ENCODE measurements around the gene CCT2. TPM values are rescaled to one million over a fixed set of nuclear protein-coding genes. Genes with fewer than 3 reads are reported as not detected.

The CCT2 gene
- total and polyA plus RNA-seq, 9 of the 15 experiments (the other 6 are each of a cell fraction or from before 2014, with no cell fraction given) = 341 to 738 (median 490) TPM

- TF ChIP-seq REST (IDR thresholded peaks at IDR 0.05; ENCODE audit: borderline replicate concordance) (no peak; the same call in 1 of the 2 replicates), REST (CRISPR knock-in tag; IDR thresholded peaks at IDR 0.05; ENCODE audit: low read depth) (0 out of 2 replicates have a peak, but pooled peaks have one; percentile 57), SP2 (IDR thresholded peaks at IDR 0.05; ENCODE audit: extremely low read depth, low read depth, low read length, poor library complexity, severe bottlenecking) (no peak), SAP30 (IDR thresholded peaks at IDR 0.05; ENCODE audit: borderline replicate concordance, insufficient read depth, low read depth, low read length, poor library complexity, severe bottlenecking) (peak; percentile 99), POLR2H (tag; IDR thresholded peaks at IDR 0.05; ENCODE audit: low read depth) (peak; percentile 73), ZEB2 (IDR thresholded peaks at IDR 0.05) (0 out of 2 replicates have a peak, but pooled peaks have one; percentile 33), ATF6 (CRISPR knock-in tag; IDR thresholded peaks at IDR 0.05) (peak; percentile 95; the same call in 1 of the 2 replicates), DIDO1 (tag; IDR thresholded peaks at IDR 0.05; ENCODE audit: low read depth) (no peak), ADNP (tag; IDR thresholded peaks at IDR 0.05) (no peak), NEUROD1 (IDR thresholded peaks at IDR 0.05; ENCODE audit: borderline replicate concordance, low read depth, low read length, partially characterized antibody) (peak; percentile 41), ZBTB8A (IDR thresholded peaks at IDR 0.05; ENCODE audit: partially characterized antibody) (no peak), CTCF (IDR thresholded peaks at IDR 0.05 in 2 of 3, conservative IDR thresholded peaks at IDR 0.05 in 1 of 3; ENCODE audit: insufficient read depth in 2 of 3, low read depth in 1 of 3, low read length in 3 of 3) (peak; percentile 38 to 60 (median 49); a peak in 5 of 6 replicates)
Measured at GRCh38 chr12:69585189-69586062, at the start of gene CCT2 (continued).
